Measurements from ENCODE around the gene CHCHD1.
"Not testable (repeated sequence)": the region's sequence is repeated elsewhere in the genome, so short reads cannot be mapped to it uniquely, and the experiment has no call there.

The CHCHD1 gene

DNA sequence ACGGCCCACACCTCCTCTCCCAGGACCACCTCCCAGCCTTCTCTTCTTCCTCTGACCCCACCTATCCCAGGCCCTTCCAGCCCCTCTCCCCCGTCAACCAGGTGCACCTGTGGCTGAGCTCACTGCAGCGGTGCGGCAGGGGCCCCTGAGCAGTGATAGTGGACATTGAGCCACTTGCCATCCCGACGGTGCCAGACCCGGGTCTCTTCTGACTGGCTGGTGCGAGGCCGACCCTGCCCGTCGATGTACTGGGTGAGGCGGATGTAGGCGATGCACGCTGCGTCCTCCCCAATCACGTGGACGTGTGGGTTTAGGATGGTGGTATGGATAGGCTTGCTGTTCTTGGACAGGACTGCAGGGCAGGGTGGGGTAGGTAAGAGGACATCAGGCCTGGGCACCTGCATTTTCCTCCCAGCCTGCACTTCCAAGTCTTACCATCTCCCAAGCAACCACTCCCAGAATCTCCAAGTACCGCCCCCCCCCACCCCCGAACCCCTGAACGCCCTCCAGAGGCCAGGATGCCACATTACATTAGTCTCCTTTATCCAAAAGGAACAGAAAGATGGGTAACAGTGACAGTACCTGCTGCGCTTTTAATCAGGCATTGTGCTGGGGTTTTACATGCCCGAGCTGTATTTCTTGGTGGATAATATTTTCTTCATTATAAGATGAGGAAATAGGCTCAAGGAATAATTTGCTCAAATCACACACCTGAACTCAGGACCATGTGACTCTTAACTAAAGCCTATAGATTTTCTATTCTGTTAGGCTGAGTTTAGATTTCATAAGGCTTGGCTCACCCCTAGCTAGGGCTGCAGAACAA, 33.3 kb downstream of the CHCHD1 start:
- DNase-seq: no peak

DNA sequence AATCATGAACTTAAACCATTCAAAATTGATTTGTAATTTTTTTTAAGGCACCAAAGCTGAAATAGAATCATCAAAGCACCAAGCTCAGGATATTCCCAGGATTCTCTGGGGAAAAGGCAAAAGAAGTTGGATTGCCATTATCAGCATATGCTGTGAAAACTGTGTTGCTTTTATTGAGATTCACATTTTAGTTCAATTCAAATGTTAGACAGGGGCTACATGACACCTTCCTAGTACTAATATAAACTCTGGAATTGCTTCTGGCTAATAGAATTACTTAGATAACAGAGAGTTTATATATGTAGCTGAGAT, 33.8 kb downstream of the CHCHD1 start:
- no peak for DNase-seq

GRCh38 chr10:73816917-73817729, 35.3 kb downstream of the CHCHD1 start:
- DNase-seq: no peak

DNA sequence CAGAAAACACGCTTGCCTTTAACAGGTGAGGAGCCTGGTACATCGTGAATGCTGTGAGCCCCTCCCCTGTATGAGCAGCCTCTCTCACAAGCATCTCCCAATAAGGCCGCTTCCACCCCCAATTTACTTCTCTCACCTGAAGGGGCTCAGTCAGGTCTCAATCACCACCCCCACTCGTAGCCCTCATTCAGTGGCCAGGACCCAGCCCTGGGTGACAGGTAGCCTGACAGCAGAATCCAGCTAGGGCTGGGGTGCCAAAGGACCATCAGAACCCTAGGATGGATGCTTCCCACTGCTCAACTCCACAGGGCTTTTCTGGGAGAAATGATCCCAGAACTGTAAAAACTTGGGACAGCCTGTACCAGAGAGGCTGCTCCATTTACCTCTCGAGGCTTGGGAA, 36.0 kb downstream of the CHCHD1 start:
- DNase-seq: no peak

- DNase-seq: no peak
Observed at GRCh38 chr10:73818402-73818801, 36.6 kb downstream of the CHCHD1 start.

GRCh38 chr10:73819081-73819480, 37.2 kb downstream of the CHCHD1 start:
- no peak for DNase-seq

- DNase-seq: no peak
Observed at GRCh38 chr10:73819513-73820093, 37.8 kb downstream of the CHCHD1 start.

DNA sequence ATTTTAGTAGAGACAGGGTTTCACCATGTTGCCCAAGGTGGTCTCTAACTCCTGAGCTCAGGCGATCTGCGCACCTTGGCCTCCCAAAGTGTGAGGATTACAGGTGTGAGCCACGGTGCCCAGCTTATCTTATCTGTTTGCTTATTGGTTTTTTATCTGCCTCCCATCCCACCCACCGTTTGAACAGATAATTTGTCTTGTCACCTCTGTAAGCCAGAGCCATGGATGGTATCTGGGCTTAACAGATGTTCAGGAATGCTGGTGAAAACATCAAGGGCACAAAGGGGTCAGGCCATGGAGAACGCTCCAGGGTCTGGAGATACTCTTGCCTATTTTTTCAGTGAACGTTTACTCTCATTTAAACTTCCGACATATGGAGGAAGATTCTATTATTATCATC, 41.5 kb downstream of the CHCHD1 start:
- DNase-seq: no peak

DNA sequence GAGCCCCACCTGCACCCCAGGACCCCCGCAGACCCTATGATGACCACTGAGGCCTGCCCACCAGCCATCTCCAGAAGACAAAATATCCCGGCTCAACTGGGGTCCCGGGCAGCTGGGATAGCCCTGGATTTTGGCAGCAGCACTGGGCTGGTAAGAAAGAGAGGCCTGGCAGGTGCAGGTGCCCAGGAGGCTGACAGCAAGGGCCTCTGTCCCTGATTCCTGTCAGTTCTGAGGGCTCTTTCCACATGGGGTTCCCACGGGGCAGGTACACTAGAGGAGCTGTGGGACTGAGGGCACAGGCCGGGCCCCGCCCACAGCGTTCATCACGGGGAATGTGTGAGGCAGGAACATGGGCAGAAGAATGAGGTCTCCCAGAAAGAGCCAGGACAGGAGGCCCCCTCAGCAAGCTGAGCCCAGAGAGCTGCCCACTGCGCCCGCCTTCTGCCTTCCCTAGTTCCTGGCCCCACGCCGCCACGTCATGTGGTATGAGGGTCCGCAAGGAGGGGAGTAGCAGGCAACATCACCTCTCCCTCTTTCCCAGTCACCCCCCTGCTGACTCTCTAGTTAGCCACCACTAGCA, 42.4 kb downstream of the CHCHD1 start:
- DNase-seq: no peak

DNA sequence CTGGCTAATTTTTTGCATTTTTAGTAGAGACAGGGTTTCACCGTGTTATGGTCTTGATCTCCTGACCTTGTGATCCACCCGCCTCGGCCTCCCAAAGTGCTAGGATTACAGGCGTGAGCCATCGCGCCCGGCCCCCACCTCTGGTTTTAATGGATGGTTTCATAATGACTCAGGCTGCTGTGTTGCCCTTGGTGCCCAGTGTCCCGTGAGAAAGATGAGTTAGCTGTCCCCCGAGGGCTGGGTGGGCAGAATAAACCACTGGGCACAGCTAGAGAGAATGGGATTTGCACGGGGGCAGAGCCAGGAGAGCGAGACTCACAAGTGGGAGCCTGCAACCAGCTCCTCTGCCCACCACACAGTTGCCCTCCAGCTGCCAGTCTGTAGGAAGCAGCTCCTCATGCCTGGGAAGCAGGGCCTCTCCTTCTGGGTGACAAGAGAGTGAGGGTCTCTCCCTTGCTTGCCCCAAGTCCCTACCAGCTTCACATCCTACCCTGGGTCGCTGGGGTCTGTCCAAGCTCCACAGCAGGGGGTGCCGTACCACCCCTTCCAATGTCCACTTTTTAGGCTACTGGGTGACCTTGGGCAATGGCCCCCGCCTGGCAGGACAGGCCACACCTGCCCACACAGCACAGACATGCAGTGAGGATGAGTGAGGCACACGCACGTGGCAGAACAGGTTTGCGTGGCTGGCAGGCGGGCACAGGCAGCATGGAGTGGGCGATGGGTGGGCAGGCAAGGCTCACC, 45.7 kb downstream of the CHCHD1 start:
- DNase-seq: no peak

GRCh38 chr10:73828161-73828560, 46.3 kb downstream of the CHCHD1 start:
- no peak for DNase-seq

- not testable (repeated sequence) for DNase-seq
Observed at GRCh38 chr10:73829090-73829489, 47.2 kb downstream of the CHCHD1 start.
